ENCODE results near the gene LAMA4.

DNA sequence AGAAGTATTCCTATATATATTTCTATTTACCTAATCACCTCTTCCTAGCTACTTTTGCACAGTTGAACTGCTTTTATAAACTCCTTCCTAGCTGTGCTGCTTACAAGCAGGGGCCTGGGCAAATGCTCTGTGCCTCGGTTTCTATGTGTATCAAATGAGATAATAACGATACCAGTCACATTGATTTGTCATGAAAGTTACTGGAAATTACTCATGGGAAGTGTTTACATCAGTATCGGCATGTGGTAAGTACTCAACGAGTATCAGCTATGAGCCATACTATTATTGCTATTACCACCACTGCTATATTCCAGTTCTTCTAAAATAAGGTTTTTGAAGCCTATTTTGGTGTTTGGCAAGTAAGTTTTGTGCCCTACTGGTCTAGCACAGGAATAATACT is 4.9 kb downstream of the LAMA4 start:
- TF ChIP-seq, protein P1, sequence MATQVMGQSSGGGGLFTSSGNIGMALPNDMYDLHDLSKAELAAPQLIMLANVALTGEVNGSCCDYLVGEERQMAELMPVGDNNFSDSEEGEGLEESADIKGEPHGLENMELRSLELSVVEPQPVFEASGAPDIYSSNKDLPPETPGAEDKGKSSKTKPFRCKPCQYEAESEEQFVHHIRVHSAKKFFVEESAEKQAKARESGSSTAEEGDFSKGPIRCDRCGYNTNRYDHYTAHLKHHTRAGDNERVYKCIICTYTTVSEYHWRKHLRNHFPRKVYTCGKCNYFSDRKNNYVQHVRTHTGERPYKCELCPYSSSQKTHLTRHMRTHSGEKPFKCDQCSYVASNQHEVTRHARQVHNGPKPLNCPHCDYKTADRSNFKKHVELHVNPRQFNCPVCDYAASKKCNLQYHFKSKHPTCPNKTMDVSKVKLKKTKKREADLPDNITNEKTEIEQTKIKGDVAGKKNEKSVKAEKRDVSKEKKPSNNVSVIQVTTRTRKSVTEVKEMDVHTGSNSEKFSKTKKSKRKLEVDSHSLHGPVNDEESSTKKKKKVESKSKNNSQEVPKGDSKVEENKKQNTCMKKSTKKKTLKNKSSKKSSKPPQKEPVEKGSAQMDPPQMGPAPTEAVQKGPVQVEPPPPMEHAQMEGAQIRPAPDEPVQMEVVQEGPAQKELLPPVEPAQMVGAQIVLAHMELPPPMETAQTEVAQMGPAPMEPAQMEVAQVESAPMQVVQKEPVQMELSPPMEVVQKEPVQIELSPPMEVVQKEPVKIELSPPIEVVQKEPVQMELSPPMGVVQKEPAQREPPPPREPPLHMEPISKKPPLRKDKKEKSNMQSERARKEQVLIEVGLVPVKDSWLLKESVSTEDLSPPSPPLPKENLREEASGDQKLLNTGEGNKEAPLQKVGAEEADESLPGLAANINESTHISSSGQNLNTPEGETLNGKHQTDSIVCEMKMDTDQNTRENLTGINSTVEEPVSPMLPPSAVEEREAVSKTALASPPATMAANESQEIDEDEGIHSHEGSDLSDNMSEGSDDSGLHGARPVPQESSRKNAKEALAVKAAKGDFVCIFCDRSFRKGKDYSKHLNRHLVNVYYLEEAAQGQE (IDR thresholded peaks at IDR 0.05), result no peak
- TF ChIP-seq JUND (IDR thresholded peaks at IDR 0.05) (no peak), RAD21 (IDR thresholded peaks at IDR 0.05) (no peak), RXRA (IDR thresholded peaks at IDR 0.05) (no peak), HNF4A (conservative IDR thresholded peaks at IDR 0.05) (no peak), SP1 (IDR thresholded peaks at IDR 0.05) (no peak), YY1 (IDR thresholded peaks at IDR 0.05) (no peak), FOXA1 (IDR thresholded peaks at IDR 0.05) (no peak), EGR1 (IDR thresholded peaks at IDR 0.05; ENCODE audit: low read depth in 2 of 2) (no peak), GABPA (IDR thresholded peaks at IDR 0.05 in 1 of 2, conservative IDR thresholded peaks at IDR 0.05 in 1 of 2) (no peak), TAF1 (conservative IDR thresholded peaks at IDR 0.05) (no peak)
- TF ChIP-seq, protein P2, sequence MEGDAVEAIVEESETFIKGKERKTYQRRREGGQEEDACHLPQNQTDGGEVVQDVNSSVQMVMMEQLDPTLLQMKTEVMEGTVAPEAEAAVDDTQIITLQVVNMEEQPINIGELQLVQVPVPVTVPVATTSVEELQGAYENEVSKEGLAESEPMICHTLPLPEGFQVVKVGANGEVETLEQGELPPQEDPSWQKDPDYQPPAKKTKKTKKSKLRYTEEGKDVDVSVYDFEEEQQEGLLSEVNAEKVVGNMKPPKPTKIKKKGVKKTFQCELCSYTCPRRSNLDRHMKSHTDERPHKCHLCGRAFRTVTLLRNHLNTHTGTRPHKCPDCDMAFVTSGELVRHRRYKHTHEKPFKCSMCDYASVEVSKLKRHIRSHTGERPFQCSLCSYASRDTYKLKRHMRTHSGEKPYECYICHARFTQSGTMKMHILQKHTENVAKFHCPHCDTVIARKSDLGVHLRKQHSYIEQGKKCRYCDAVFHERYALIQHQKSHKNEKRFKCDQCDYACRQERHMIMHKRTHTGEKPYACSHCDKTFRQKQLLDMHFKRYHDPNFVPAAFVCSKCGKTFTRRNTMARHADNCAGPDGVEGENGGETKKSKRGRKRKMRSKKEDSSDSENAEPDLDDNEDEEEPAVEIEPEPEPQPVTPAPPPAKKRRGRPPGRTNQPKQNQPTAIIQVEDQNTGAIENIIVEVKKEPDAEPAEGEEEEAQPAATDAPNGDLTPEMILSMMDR (IDR thresholded peaks at IDR 0.05; ENCODE audit: low read depth, low read length, missing input control), result no peak
- TF ChIP-seq, protein P3, sequence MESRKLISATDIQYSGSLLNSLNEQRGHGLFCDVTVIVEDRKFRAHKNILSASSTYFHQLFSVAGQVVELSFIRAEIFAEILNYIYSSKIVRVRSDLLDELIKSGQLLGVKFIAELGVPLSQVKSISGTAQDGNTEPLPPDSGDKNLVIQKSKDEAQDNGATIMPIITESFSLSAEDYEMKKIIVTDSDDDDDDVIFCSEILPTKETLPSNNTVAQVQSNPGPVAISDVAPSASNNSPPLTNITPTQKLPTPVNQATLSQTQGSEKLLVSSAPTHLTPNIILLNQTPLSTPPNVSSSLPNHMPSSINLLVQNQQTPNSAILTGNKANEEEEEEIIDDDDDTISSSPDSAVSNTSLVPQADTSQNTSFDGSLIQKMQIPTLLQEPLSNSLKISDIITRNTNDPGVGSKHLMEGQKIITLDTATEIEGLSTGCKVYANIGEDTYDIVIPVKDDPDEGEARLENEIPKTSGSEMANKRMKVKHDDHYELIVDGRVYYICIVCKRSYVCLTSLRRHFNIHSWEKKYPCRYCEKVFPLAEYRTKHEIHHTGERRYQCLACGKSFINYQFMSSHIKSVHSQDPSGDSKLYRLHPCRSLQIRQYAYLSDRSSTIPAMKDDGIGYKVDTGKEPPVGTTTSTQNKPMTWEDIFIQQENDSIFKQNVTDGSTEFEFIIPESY (IDR thresholded peaks at IDR 0.05), result no peak
- TF ChIP-seq, protein P4, sequence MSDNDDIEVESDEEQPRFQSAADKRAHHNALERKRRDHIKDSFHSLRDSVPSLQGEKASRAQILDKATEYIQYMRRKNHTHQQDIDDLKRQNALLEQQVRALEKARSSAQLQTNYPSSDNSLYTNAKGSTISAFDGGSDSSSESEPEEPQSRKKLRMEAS (IDR thresholded peaks at IDR 0.05), result no peak

All from liver (tissue), 3 donors.